ENCODE data around the gene NPR3. TPM values are rescaled to one million over a fixed set of nuclear protein-coding genes. Genes with fewer than 3 reads are reported as not detected.

The NPR3 gene
- total and polyA plus RNA-seq, 3 experiments from 2014 or later: not detected

- no peak overlapping the region for H3K27ac ChIP-seq (ENCODE audit: low read depth, low read length)
- no peaks in the 10 kb centered on the region for H3K36me3 Mint-ChIP-seq
- no peak for DNase-seq
- ChIA-PET CTCF (no interaction called here), POLR2A (no interaction called here)
- no peaks in the 10 kb centered on the region for H3K27me3 Mint-ChIP-seq
- no peaks in the 10 kb centered on the region for H3K4me1 ChIP-seq (ENCODE audit: insufficient read depth, low read length)
- peaks cover 0 to 8% (median 4%) of the 10 kb centered on the region in 5 donors for H3K9me3 Mint-ChIP-seq
- H3K4me1 Mint-ChIP-seq: no peaks in the 10 kb centered on the region
- no peaks in the 10 kb centered on the region for H3K27me3 ChIP-seq (ENCODE audit: insufficient read depth, low read length, poor library complexity, severe bottlenecking)
- H3K27ac Mint-ChIP-seq: no peak overlapping the region
- no peak overlapping the region for H3K4me3 ChIP-seq (ENCODE audit: low read length)
- no peaks in the 10 kb centered on the region for H3K9me3 ChIP-seq (ENCODE audit: low read length)
- no peaks in the 10 kb centered on the region for H3K36me3 ChIP-seq (ENCODE audit: insufficient read depth, low read length)
- no peak overlapping the region for H3K4me3 Mint-ChIP-seq
Measured at GRCh38 chr5:32753765-32754164, 42.6 kb downstream of the NPR3 start.

- POLR2A ChIA-PET: no interaction called here
- CTCF ChIA-PET: no interaction called here
- H3K9me3 Mint-ChIP-seq: peaks cover 0 to 13% (median 4%) of the 10 kb centered on the region in 5 donors
- no peaks in the 10 kb centered on the region for H3K4me1 Mint-ChIP-seq
- Histone ChIP-seq H3K9me3 (ENCODE audit: low read length) (no peaks in the 10 kb centered on the region), H3K27ac (ENCODE audit: low read depth, low read length) (no peak overlapping the region), H3K4me1 (ENCODE audit: insufficient read depth, low read length) (no peaks in the 10 kb centered on the region), H3K4me3 (ENCODE audit: low read length) (no peak overlapping the region), H3K27me3 (ENCODE audit: insufficient read depth, low read length, poor library complexity, severe bottlenecking) (no peaks in the 10 kb centered on the region), H3K36me3 (ENCODE audit: insufficient read depth, low read length) (no peaks in the 10 kb centered on the region)
- no peak for DNase-seq
- H3K27me3 Mint-ChIP-seq: no peaks in the 10 kb centered on the region
- H3K36me3 Mint-ChIP-seq: no peaks in the 10 kb centered on the region
- H3K4me3 Mint-ChIP-seq: no peak overlapping the region
- H3K27ac Mint-ChIP-seq: no peak overlapping the region
Measured at GRCh38 chr5:32754284-32754683, 43.2 kb downstream of the NPR3 start.

GRCh38 chr5:32760091-32760509 lies 49.0 kb downstream of the NPR3 start:
- Histone ChIP-seq H3K36me3 (ENCODE audit: insufficient read depth, low read length) (no peaks in the 10 kb centered on the region), H3K4me1 (ENCODE audit: insufficient read depth, low read length) (no peaks in the 10 kb centered on the region), H3K27me3 (ENCODE audit: insufficient read depth, low read length, poor library complexity, severe bottlenecking) (no peaks in the 10 kb centered on the region), H3K27ac (ENCODE audit: low read depth, low read length) (no peak overlapping the region), H3K4me3 (ENCODE audit: low read length) (no peak overlapping the region), H3K9me3 (ENCODE audit: low read length) (no peaks in the 10 kb centered on the region)
- ChIA-PET CTCF (no interaction called here), POLR2A (no interaction called here)
- H3K36me3 Mint-ChIP-seq: no peaks in the 10 kb centered on the region
- no peaks in the 10 kb centered on the region for H3K4me1 Mint-ChIP-seq
- H3K27ac Mint-ChIP-seq: no peak overlapping the region
- H3K9me3 Mint-ChIP-seq: peaks cover 4 to 19% (median 9%) of the 10 kb centered on the region in 5 donors
- peaks cover under 1 to 3% of the 10 kb centered on the region in 2 donors for H3K27me3 Mint-ChIP-seq
- no peak overlapping the region for H3K4me3 Mint-ChIP-seq
- no peak for DNase-seq

- Histone ChIP-seq H3K27me3 (ENCODE audit: insufficient read depth, low read length, poor library complexity, severe bottlenecking) (no peaks in the 10 kb centered on the region), H3K9me3 (ENCODE audit: low read length) (no peaks in the 10 kb centered on the region), H3K4me1 (ENCODE audit: insufficient read depth, low read length) (no peaks in the 10 kb centered on the region), H3K27ac (ENCODE audit: low read depth, low read length) (no peak overlapping the region), H3K4me3 (ENCODE audit: low read length) (no peak overlapping the region), H3K36me3 (ENCODE audit: insufficient read depth, low read length) (no peaks in the 10 kb centered on the region)
- Mint-ChIP-seq H3K4me3 (no peak overlapping the region), H3K4me1 (no peaks in the 10 kb centered on the region), H3K27me3 (peaks cover 1 to 8% of the 10 kb centered on the region in 2 donors), H3K9me3 (peaks cover 0 to 15% (median 4%) of the 10 kb centered on the region in 5 donors), H3K36me3 (no peaks in the 10 kb centered on the region), H3K27ac (no peak overlapping the region)
- no peak for DNase-seq
- CTCF ChIA-PET: no interaction called here
- POLR2A ChIA-PET: no interaction called here
Measured at GRCh38 chr5:32765266-32765665, 54.1 kb downstream of the NPR3 start.

- no peak overlapping the region for H3K4me3 ChIP-seq (ENCODE audit: low read length)
- no peaks in the 10 kb centered on the region for H3K36me3 ChIP-seq (ENCODE audit: insufficient read depth, low read length)
- Mint-ChIP-seq H3K27ac (no peak overlapping the region), H3K4me3 (no peak overlapping the region), H3K9me3 (peaks cover 0 to 8% (median 3%) of the 10 kb centered on the region in 5 donors), H3K4me1 (no peaks in the 10 kb centered on the region), H3K36me3 (no peaks in the 10 kb centered on the region), H3K27me3 (peaks cover 1 to 8% of the 10 kb centered on the region in 2 donors)
- ChIA-PET POLR2A (no interaction called here), CTCF (no interaction called here)
- no peaks in the 10 kb centered on the region for H3K27me3 ChIP-seq (ENCODE audit: insufficient read depth, low read length, poor library complexity, severe bottlenecking)
- no peaks in the 10 kb centered on the region for H3K4me1 ChIP-seq (ENCODE audit: insufficient read depth, low read length)
- no peak for DNase-seq
- H3K9me3 ChIP-seq (ENCODE audit: low read length): no peaks in the 10 kb centered on the region
- H3K27ac ChIP-seq (ENCODE audit: low read depth, low read length): no peak overlapping the region
Measured at GRCh38 chr5:32767948-32768467, 56.9 kb downstream of the NPR3 start.

GRCh38 chr5:32769711-32770110 lies 58.6 kb downstream of the NPR3 start:
- Histone ChIP-seq H3K4me1 (ENCODE audit: insufficient read depth, low read length) (no peaks in the 10 kb centered on the region), H3K36me3 (ENCODE audit: insufficient read depth, low read length) (no peaks in the 10 kb centered on the region), H3K9me3 (ENCODE audit: low read length) (no peaks in the 10 kb centered on the region), H3K27me3 (ENCODE audit: insufficient read depth, low read length, poor library complexity, severe bottlenecking) (no peaks in the 10 kb centered on the region), H3K27ac (ENCODE audit: low read depth, low read length) (no peak overlapping the region), H3K4me3 (ENCODE audit: low read length) (no peak overlapping the region)
- no peak overlapping the region for H3K4me3 Mint-ChIP-seq
- POLR2A ChIA-PET: no interaction called here
- H3K36me3 Mint-ChIP-seq: no peaks in the 10 kb centered on the region
- H3K9me3 Mint-ChIP-seq: peaks cover 0 to 6% (median 2%) of the 10 kb centered on the region in 5 donors
- CTCF ChIA-PET: no interaction called here
- H3K27me3 Mint-ChIP-seq: peaks cover 1 to 8% of the 10 kb centered on the region in 2 donors
- no peak overlapping the region for H3K27ac Mint-ChIP-seq
- no peak for DNase-seq
- H3K4me1 Mint-ChIP-seq: no peaks in the 10 kb centered on the region

- no peaks in the 10 kb centered on the region for H3K9me3 ChIP-seq (ENCODE audit: low read length)
- no peak for DNase-seq
- H3K4me3 Mint-ChIP-seq: no peak overlapping the region
- H3K9me3 Mint-ChIP-seq: peaks cover 0 to 2% (median 0%) of the 10 kb centered on the region in 5 donors
- no peak overlapping the region for H3K27ac ChIP-seq (ENCODE audit: low read depth, low read length)
- no peaks in the 10 kb centered on the region for H3K36me3 Mint-ChIP-seq
- no peaks in the 10 kb centered on the region for H3K27me3 ChIP-seq (ENCODE audit: insufficient read depth, low read length, poor library complexity, severe bottlenecking)
- H3K27ac Mint-ChIP-seq: no peak overlapping the region
- CTCF ChIA-PET: no interaction called here
- H3K4me1 Mint-ChIP-seq: no peaks in the 10 kb centered on the region
- H3K36me3 ChIP-seq (ENCODE audit: insufficient read depth, low read length): no peaks in the 10 kb centered on the region
- POLR2A ChIA-PET: no interaction called here
- H3K27me3 Mint-ChIP-seq: peaks cover 0 to 3% of the 10 kb centered on the region in 2 donors
- H3K4me3 ChIP-seq (ENCODE audit: low read length): no peak overlapping the region
- no peaks in the 10 kb centered on the region for H3K4me1 ChIP-seq (ENCODE audit: insufficient read depth, low read length)
Measured at GRCh38 chr5:32770444-32770843, 59.3 kb downstream of the NPR3 start.

- DNase-seq: no peak
- no peaks in the 10 kb centered on the region for H3K4me1 Mint-ChIP-seq
- H3K36me3 Mint-ChIP-seq: no peaks in the 10 kb centered on the region
- H3K4me3 Mint-ChIP-seq: no peak overlapping the region
- peaks cover 0 to 3% of the 10 kb centered on the region in 2 donors for H3K27me3 Mint-ChIP-seq
- Histone ChIP-seq H3K27me3 (ENCODE audit: insufficient read depth, low read length, poor library complexity, severe bottlenecking) (no peaks in the 10 kb centered on the region), H3K27ac (ENCODE audit: low read depth, low read length) (no peak overlapping the region), H3K4me1 (ENCODE audit: insufficient read depth, low read length) (no peaks in the 10 kb centered on the region), H3K4me3 (ENCODE audit: low read length) (no peak overlapping the region), H3K9me3 (ENCODE audit: low read length) (no peaks in the 10 kb centered on the region), H3K36me3 (ENCODE audit: insufficient read depth, low read length) (no peaks in the 10 kb centered on the region)
- ChIA-PET CTCF (no interaction called here), POLR2A (no interaction called here)
- H3K9me3 Mint-ChIP-seq: peaks cover 0 to 2% (median 0%) of the 10 kb centered on the region in 5 donors
- H3K27ac Mint-ChIP-seq: no peak overlapping the region
Measured at GRCh38 chr5:32771037-32771436, 59.9 kb downstream of the NPR3 start.

- no peak overlapping the region for H3K27ac Mint-ChIP-seq
- no peaks in the 10 kb centered on the region for H3K36me3 Mint-ChIP-seq
- Histone ChIP-seq H3K9me3 (ENCODE audit: low read length) (no peaks in the 10 kb centered on the region), H3K27me3 (ENCODE audit: insufficient read depth, low read length, poor library complexity, severe bottlenecking) (no peaks in the 10 kb centered on the region), H3K27ac (ENCODE audit: low read depth, low read length) (no peak overlapping the region), H3K4me3 (ENCODE audit: low read length) (no peak overlapping the region), H3K36me3 (ENCODE audit: insufficient read depth, low read length) (no peaks in the 10 kb centered on the region), H3K4me1 (ENCODE audit: insufficient read depth, low read length) (no peaks in the 10 kb centered on the region)
- DNase-seq: no peak
- H3K4me1 Mint-ChIP-seq: no peaks in the 10 kb centered on the region
- CTCF ChIA-PET: no interaction called here
- H3K27me3 Mint-ChIP-seq: no peaks in the 10 kb centered on the region
- H3K9me3 Mint-ChIP-seq: peaks cover 0 to 2% (median 0%) of the 10 kb centered on the region in 5 donors
- POLR2A ChIA-PET: no interaction called here
- H3K4me3 Mint-ChIP-seq: no peak overlapping the region
Measured at GRCh38 chr5:32773944-32774343, 62.8 kb downstream of the NPR3 start.
